HG03354 (cell line): ENCODE data around the gene FMNL3.
"Not testable (repeated sequence)": the region's sequence is repeated elsewhere in the genome, so short reads cannot be mapped to it uniquely, and the experiment has no call there.

Experiments used
- ATAC-seq: cut with Tn5 transposase; IDR thresholded peaks from one replicate; pipeline ENCODE4 v1.9.1; 2021; ENCODE audit warnings: mild to moderate bottlenecking; ENCODE audit not compliant: unreplicated experiment, poor library complexity, severe bottlenecking

FMNL3 gene, protein sequence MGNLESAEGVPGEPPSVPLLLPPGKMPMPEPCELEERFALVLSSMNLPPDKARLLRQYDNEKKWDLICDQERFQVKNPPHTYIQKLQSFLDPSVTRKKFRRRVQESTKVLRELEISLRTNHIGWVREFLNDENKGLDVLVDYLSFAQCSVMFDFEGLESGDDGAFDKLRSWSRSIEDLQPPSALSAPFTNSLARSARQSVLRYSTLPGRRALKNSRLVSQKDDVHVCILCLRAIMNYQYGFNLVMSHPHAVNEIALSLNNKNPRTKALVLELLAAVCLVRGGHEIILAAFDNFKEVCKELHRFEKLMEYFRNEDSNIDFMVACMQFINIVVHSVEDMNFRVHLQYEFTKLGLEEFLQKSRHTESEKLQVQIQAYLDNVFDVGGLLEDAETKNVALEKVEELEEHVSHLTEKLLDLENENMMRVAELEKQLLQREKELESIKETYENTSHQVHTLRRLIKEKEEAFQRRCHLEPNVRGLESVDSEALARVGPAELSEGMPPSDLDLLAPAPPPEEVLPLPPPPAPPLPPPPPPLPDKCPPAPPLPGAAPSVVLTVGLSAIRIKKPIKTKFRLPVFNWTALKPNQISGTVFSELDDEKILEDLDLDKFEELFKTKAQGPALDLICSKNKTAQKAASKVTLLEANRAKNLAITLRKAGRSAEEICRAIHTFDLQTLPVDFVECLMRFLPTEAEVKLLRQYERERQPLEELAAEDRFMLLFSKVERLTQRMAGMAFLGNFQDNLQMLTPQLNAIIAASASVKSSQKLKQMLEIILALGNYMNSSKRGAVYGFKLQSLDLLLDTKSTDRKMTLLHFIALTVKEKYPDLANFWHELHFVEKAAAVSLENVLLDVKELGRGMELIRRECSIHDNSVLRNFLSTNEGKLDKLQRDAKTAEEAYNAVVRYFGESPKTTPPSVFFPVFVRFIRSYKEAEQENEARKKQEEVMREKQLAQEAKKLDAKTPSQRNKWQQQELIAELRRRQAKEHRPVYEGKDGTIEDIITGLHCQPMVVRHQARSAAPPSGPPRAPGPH

DNA sequence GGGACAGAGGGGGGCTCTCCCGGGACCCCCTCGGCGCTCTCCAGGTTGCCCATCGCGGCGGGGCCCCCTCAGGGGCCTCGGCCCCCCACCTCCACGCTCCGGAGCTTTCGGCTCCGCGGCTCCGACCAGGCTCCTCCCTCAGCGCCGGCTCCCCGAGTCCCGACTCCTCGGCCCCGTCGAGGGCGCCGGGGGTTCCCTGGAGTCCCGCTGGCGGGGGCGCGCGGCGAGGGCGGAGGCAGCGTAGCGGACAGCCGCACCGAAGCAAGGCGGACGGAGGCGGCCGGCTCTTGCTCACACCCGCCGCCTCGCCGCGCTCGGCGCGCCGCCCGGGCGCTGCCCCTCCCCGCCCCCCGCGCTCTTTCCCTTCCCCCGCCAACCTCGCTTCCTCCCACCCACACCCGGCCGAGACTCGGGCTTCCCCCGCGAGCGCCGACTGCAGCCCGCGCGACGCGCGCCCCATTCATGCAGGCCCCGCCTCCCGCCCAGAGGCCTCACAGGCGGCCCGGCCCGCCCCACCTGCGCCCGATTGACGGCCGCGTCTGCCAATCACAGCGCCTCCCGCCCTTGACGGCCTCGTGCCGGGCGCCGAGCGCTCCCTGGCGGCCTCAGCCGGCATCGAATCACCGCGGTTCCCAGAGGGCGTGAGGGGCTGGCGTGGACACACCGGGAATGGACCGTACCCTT, at the start of gene FMNL3:
TSS of gene FMNL3 (minus strand) at position 278 of the 684 bp plus-strand sequence. CDS start at position 53, 225 bp downstream.
- peak; percentile 81 for ATAC-seq

DNA sequence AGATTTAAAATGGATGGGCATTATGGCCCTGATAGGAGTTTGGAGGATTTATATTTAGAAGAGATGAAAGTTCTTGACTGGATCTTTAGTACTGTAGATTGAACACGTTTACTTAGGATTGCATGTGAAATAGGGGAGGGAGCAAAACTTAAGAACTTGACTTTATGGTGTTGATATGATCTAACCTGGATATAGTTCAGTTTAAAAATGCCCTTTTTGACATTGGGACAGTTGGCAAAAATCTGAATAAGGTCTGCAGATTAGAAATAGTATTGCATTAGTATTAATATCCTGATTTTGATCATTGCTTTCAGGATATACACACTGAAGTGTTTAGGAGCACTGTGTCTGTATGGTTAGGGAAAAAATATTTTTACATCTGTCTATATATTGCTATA, 43.8 kb upstream of the FMNL3 start:
- no peak for ATAC-seq

DNA sequence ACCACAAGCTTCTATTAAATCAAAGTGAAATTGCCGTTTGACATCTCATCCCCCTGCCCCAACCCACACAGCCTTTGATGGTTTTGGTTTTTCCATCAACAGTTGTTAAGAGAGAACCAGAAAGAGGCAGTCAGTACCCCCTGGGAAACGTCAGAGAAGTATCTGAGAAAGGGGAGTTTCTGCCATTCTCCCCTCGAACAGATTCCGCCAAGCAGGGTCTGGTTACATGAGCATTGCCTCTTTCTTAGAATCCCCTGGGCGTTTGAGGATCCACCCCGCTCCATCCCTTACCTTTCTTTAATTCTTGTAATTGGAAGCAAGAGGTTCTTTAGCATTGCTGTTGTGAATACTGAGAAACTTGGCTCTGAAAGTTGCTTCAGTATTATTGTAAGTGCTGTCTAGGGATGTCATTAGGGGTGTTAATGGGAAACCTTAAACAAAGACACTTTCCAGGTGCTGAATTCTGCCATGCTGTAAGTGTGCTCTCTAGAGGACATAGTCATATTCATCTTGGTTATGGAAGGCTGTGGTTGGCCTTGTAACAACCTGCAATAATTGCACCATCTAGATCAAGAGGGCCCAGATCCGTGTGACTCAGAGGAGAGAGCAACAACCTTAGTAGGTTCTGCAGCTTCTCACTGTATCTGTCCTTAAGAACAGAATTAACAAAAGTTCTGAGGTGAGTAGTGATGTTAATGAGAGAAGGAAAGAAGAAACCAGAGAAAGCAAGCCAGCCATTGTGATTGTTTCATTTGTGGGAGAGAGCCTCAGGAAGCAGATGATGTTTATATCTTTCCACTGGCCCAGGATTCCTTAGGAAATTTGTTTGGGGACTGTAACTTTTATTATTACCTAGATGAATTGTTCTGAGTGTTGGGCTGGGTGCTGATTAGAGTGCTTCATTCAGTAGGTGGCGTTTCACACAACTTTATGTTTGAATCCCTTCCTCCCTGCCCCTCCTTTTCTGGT, 43.1 kb upstream of the FMNL3 start:
- no peak for ATAC-seq

DNA sequence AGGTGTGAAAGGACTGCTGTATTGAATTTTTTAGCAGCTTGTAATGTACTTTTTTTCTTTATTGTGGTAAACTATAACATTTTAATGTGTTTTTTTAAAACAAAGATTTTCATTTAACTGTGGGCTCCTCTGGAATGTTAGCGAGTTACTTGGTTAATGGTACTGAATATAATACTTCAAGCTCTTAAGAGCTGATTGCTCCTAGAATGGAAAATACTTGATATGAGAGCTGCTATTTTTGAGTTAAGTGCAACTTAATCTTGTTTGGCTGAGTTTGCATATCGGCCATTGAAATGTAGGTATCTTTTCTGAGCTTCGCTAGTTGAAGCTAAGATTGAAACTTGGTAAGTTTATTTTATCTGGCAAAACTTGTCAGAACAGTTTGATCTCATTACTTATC, 41.6 kb upstream of the FMNL3 start:
- no peak for ATAC-seq

DNA sequence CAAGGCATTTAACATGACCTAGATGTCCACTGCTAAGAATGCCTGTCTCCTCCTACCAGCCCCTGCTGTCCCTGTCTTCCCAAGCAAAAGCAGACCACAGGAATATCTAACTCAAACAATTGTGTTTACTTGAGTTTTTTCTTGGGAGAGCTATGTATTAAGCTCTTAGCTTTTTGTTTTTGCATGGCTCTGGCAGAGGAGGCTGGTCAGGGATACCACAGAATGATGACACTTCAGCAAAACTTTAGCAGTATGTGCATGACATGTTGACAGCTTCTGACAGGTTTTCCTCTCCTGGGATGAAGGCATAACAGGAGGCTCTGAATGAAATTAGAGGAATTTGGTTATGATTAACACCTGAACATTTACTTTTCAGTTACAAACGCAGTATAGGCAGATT, 41.1 kb upstream of the FMNL3 start:
- no peak for ATAC-seq

DNA sequence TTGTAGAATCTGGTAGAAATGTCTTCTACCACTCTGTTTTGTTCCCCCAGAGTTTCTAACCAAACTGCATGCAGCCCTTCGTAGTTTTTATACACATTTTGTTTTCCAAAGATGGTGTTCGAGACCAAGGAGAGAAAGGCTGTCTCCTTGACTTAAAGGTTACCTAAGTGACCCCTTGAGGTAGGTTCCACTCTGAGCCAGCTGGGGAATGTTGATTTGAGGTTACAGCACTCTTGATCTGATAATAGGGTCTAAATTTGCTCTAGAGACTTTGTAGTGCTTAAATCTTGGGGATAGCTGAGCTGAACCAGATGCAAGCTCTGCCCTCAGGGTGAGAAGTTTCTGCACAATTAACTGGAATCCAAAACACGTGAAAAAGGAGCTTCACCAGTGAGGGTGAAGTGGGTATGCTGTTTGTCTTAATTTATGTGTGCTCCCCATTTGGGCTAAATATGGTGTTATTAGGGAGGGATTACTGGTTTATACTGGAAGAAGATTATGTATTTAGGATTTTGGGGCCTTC, 37.2 kb upstream of the FMNL3 start:
- no peak for ATAC-seq

DNA sequence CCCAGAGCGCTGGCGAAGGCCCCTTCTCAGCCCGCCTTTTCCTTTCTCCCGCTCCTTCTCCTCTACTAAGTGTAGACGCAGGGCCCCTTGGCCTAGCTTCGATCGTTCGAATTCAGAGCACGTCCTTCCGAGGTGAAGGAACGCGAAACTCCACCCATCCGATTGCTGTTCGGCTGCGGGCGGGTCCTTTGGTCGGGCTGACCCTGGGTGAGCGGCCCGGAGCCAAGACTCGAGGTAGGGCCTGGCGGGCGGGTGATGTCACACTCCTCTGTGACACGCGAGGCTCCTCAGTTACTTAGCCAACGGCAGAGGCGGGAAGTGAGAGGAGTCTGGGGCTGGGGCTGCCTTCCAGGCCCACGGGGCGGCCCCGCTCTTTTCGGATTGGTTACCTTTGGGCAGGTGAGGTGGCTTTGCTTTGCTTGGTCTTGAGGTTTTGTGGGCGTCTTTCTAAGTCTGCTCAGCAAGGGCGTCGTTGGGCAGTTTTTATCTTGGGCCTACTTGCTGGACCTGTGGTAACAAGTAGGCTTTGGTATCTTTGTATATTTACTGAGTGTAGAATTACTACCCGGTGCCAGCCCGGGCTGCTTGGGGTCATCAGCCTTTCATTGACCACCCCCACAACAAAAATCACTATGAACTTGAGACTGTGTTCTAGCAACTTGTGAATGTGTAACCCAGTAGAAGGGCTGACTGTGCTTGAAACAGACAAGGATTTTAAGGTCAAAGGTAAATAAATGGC, 34.8 kb upstream of the FMNL3 start:
- ATAC-seq, result peak; percentile 58

DNA sequence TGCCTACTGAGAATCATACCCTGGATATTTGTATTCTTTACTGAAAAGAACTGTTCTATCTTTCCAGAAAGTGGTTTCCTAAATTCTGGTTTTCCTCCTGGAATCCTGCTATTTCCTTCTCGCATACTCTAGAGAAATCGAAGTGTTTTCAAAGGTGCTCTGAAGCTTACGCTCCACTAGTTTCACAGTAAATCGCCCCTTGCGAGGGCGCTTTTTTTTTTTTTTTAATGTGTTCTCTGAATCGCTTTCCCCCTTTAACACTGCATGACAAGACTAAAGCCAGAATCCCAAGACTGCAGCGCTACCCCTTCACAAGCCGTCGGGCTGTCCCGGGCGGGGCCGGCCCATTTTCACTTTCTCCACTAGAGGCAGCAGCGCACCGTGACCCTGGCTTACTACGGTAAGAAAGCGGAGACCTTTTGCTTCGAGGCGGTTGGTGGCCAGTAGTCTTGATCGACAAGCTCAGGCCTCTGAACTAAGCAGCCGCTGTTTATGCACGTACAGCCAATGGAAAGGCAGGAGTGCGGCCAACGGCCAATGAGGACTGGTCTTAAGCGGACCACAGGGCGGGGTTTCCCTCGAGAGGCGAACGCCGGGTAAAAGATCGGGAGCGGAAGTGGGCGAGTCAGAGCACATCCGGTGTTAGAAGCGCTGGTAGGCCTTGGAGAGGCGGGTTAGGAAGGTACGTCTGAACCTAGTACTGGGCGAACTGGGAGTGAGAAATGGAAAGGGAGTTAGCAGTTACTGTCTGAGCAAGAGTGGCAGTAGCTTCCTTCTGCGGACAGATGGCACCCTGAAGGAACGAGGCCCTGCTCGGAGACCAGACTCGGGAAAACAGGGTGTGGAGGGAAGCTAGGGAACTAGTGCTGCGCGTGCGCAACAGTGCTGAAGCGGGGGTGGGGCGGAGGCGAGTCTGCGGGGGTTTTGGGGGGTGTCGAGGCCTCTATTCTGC, 34.0 kb upstream of the FMNL3 start, which contains the start of gene TMBIM6:
TSS of gene TMBIM6 (plus strand) at position 628 of the 952 bp plus-strand sequence. CDS start 10,937 bp downstream, outside the sequence.
- peak; percentile 96 for ATAC-seq

DNA sequence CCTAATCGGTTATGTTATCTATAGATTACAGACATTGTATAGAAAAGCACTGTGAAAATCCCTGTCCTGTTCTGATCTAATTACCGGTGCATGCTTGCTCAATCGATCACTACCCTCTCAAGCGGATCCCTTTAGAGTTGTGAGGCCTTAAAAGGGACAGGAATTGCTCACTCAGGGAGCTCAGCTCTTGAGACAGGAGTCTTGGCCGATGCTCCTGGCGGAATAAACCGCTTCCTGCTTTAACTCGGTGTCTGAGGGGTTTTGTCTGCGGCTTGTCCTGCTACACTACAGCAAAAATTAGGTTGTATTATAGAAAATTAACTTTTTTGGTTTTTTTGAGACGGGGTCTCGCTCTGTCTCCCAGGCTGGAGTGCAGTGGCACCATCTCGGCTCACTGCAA, 33.1 kb upstream of the FMNL3 start:
- not testable (repeated sequence) for ATAC-seq

DNA sequence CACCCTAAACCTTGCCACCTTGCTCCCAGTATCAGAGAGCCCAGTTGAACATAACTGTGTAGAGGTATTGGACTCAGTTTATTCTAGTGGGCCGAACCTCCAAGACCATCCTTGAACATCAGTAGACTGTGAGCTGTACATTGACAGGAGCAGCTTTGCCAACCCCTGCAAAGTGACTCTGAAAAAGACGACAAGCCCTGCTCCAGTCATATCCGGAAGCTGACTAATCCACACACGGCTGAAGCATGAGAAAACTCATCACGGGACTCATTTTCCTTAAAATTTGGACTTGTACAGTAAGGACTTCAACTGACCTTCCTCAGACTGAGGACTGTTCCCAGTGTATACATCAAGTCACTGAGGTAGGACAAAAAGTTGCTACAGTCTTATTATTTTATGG, 31.5 kb upstream of the FMNL3 start:
- ATAC-seq, result not testable (repeated sequence)

DNA sequence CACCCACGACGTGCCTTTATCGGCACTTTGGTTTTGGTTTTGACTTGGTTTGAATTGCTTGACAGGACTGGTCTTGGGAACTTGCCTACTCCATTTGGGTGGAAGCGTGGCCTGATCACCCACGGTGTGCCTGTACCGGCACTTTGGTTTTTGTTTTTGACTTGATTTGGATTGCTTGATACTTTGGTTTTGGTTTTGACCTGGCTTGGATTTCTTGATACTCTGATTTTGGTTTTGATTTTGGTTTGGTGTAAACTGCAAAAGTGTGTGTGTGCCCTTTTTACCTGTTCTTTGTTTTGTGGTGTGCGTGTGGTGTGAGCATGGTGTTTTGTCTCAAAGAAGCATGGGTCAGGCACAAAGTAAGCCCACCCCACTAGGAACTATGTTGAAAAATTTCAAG, 27.7 kb upstream of the FMNL3 start:
- ATAC-seq, result not testable (repeated sequence)

DNA sequence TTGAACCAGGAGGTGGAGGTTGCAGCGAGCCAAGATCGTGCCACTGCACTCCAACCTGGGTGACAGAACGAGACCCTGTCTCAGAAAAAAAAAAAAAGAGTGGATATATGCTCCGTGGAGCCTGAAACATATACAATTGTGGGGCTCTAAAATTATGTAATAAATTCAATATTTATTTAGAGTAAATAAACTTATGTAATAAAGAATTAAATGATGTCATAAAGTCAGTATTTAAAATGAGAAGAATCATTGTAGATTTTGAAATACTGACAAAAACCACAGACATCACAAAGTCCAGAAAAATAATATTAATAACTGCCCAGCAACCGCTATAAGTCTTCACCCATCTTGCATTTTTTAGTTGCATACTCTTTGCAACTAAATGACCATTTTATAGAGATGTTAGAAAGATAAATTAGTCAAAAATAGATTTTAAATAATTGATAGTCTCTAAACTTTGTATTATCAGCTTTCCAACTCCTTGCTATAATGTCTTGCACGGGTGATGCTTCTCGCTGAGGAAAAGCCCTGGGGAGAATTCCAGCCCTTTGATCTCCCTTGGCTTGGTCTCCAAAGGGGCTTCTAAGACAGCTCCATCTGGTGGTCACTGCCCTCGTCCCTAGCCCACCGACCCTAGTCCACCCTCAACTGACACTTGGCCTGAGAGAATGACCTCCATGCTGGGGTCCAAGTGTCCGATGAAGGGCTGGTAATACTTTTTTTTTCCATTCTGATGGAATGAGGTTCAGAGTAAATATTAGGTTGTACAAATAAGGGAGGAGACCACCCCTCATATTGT, 26.2 kb upstream of the FMNL3 start:
- no peak for ATAC-seq

DNA sequence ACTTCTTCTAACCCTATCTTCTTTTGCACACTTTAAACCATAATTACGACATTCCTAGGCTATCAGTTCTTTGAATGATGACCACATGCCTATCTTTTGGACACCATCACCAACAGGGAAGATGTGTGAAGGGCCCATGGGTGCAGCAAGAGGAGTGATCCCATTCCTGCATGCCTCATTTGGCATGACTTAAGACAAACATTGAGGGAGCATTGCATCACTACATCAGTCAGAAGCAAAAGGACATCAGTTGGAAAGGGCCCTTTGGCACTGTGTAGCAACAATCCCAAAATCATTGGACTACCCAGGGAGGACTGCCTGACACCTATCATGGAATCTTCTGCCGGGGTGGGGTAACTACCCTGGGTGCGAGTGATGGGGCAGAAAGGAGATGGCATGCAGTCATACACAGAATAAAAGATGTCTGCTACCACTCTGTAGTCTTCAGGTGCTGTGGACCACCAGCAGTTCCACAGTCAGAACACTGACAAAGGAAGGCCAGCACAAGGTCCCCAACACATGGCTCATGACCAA, 23.4 kb upstream of the FMNL3 start:
- no peak for ATAC-seq

DNA sequence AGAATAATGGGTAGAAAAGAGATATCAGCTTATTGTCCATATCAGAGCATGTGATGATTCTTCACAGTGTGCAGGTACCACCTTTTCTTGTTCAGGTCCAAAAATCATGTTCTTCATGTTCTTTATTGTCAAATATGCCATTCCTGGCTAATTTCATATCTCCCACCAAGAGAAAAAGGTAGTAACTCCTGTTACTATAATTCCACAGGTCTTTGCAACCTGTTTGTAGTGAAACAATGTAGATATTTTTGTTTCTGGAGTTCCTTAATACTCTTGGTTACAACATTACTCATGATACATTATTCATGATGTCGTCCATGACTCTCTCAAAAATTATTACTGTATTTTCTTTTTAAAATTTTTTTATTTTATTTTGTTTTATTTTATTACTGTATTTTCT, 22.8 kb upstream of the FMNL3 start:
- no peak for ATAC-seq

DNA sequence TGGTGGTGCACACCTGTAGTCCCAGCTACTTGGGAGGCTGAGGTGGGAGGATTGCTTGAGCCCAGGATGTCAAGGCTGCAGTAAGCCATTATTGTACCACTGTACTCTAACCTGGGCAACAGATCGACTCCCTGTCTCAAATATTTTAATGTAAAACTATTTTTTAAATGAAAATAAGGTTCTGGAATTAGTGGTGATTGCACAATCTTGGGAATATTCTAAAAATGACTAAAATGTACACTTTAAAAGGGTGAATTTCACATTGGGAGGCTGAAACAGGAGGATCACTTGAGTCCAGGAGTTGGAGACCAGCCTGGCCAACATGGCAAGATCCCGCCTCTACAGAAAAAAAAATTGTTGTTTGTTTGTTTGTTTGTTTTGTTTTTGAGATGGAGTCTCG, 21.2 kb upstream of the FMNL3 start:
- ATAC-seq, result no peak

DNA sequence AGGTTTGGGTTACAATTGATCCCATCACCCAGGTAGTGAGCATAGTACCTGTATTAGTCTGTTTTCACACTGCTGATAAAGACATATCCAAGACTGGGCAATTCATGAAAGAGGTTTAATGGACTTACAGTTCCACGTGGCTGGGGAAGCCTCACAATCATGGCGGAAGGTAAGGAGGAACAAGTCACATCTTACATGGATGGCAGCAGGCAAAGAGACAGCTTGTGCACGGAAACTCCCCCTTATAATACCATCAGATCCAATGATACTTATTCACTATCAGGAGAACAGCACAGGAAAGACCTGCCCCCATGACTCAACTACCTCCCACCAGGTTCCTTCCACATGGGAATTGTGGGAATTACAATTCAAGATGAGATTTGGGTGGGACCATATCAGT, 14.2 kb upstream of the FMNL3 start:
- not testable (repeated sequence) for ATAC-seq
